NCI-H1694 treated with DMSO at 0.1 percent for 48 hours (cell line): ENCODE data around the gene PFN2.
"Not testable (repeated sequence)": the region's sequence is repeated elsewhere in the genome, so short reads cannot be mapped to it uniquely, and the experiment has no call there.

ENCODE experiments used
- DNase-seq: peaks from one replicate; lab custom pipeline; 2025; lab: John Stamatoyannopoulos, UW

The PFN2 gene

GRCh38 chr3:149970716-149971402, at the start of gene PFN2:
TSS of gene PFN2 (minus strand) at chr3:149970895. CDS start at chr3:149970856, 39 bp downstream.
- peak; percentile 56 for DNase-seq

- no peak for DNase-seq
Observed at GRCh38 chr3:150015901-150016300, 45.2 kb upstream of the PFN2 start.

DNA sequence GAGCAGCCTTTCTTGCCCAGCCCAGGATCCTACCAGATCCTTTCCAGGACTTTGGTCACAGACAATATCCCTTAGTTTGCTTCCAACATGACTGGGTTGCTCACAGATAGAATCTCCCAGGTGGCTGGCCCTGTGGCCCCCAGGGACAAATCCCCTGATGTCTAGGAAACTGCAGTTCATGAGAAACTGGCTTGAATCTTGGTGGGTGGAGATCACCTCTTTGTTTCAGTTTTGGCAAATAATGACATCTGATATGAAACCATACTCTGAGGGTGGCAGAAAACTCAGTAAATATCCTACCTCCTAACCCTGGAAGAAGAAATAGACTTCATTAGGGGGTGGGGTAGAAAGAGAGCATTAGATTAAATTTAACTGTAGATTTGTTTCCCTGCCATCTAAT, 44.1 kb upstream of the PFN2 start:
- DNase-seq, result no peak

- no peak for DNase-seq
Observed at GRCh38 chr3:150013801-150014200, 43.1 kb upstream of the PFN2 start.

- no peak for DNase-seq
Observed at GRCh38 chr3:150006794-150007193, 36.1 kb upstream of the PFN2 start.

GRCh38 chr3:150005243-150006112, 34.8 kb upstream of the PFN2 start:
- no peak for DNase-seq

- no peak for DNase-seq
Observed at GRCh38 chr3:150000641-150001040, 29.9 kb upstream of the PFN2 start.

GRCh38 chr3:149999421-149999820, 28.7 kb upstream of the PFN2 start:
- peak; percentile 31 for DNase-seq

GRCh38 chr3:149998946-149999345, 28.3 kb upstream of the PFN2 start:
- no peak for DNase-seq

DNA sequence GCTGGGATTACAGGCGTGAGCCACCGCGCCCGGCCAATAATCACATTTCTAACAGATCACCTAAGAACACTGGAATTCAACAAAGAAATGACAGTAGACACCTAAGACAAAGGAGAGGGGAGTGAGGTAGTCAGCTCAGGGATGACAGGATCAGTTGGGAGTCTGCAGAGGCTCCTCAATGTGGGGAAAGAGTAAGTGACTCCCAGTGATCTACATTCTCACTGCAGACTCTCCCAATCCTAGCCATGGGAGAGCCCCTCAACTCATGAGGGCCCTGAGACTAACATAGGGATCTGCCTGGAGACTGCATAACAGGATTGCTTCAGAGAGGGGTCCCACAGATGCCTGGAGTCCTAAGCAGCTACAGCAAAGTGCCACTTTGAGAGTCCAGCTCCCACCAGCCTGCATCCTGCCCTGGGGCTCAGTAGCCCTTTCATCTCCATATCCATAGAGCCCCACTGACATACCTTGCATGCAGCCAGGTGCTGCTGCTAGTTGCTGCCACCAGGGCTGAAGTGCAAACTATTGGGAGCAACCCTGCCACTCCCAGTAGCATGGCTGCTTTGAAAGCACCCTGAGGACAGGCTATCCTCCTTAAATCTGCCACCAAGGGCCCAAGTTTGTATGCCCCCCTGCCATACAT, 21.8 kb upstream of the PFN2 start:
- no peak for DNase-seq

DNA sequence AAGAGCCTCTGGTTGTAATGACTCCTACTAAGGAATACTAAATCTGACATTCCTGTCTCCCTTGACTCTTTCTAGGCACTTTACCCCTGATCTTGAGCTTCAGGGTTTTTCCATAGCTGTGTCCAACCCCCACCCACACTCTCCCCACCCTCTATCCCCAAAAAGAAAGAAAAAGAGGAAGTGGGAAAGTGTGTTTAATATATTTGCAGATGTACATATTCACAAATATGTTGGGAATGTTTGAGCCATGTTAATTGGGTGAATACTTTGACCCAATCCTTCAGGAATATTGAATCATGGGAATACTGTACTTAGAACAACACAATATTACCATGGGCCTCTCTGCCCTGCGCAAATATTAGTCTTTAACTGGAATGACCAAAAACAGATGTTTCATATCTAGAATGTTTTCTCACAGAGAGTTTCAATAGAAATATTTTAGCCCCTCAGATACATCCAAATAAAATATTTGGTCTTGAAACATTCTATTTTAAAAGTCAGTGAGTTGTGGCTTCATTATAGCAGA, 19.8 kb upstream of the PFN2 start:
- DNase-seq, result no peak

DNA sequence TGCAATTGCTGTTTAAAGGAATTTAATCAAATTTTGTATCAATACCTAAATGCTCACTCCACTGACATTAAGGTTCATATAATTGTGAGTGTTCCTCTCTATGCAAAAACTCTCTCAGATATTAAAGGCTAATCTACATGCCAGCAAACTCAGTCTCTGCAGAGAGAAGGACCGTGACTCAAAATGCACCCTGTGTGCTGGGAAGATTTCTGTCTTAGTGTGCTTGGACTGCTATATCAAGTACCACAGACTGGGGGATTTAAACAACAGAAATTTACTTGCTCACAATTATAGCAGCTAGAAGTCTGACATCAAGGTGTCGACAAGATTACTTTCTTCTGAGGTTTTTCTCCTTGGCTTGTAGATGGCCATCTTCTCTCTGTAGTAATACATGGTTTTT, 18.6 kb upstream of the PFN2 start:
- no peak for DNase-seq

- no peak for DNase-seq
Observed at GRCh38 chr3:149983628-149984027, 12.9 kb upstream of the PFN2 start.

DNA sequence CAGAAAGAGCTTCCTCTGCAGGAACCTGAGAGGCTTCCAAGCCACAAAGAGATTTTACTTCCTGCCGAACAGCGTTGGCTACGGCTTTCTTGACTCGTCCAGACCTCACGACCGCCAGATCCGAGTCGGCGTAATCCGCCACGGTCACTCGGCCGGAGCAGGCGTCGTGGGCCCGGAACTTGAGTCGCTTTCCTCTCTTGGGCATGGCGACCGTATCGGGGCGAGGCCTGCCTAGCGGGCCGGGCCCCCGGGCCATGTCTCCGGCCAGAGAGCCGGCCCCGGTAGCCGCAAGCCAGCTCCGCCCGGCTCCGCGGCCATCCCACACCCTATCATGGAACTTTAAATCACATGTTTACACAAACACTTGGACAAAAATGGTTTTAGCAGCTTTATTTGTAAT, 12.4 kb upstream of the PFN2 start:
- not testable (repeated sequence) for DNase-seq

DNA sequence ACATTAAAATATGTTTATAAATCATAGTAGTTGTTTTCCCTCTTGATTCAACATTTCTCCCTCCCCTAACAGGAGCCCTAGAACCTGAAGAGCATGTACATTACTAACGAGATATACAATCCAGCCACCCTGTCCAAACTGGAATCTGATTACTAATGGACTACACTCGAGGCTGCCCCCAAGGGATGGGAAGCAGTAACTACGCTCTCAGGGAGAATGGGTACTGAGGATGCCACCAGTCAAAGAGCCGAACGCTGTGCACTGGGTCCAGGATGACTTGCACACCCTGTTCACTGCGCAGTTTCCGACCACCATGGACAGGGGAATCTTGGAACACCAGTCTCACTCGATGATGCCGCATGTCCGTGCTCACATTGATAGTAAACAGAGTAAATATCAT, 11.3 kb upstream of the PFN2 start:
- DNase-seq, result not testable (repeated sequence)

DNA sequence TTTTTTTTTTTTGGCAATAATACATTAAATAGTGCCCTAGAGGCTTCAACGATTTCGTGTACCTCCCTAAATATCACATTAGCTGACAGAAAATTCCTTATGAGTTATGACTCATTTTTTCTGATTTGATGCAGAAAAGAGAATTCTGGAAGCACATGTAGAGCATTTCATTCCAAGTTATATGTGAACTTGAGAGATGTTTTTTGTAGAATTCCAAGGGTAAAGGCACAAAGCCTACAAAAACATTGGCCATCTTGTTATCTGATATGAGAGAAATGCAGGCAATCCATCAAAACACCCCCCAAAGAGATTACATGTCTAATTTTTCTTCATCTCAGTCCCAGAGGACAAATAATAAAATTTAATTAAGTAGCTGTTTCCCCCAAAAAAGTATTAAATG, 6.7 kb upstream of the PFN2 start:
- no peak for DNase-seq

DNA sequence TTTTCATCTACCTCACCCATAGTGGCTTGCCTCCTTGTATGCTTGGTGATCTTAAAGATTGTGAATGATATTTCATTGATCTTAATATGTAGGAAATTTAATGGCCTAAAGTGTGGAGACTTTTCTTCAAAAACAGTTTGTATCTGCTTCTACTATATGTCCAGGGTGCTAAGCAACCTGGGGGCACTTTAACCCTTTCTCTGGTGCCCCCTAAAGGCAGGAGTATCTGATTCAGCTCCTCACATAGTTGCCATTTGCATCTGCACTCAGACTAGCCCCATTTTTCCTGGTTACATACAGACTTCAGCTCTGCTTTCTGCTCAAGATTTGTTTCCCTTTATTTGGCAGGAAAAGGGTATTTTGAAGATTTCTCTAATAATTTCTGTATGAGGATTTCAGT, 5.2 kb upstream of the PFN2 start:
- no peak for DNase-seq

DNA sequence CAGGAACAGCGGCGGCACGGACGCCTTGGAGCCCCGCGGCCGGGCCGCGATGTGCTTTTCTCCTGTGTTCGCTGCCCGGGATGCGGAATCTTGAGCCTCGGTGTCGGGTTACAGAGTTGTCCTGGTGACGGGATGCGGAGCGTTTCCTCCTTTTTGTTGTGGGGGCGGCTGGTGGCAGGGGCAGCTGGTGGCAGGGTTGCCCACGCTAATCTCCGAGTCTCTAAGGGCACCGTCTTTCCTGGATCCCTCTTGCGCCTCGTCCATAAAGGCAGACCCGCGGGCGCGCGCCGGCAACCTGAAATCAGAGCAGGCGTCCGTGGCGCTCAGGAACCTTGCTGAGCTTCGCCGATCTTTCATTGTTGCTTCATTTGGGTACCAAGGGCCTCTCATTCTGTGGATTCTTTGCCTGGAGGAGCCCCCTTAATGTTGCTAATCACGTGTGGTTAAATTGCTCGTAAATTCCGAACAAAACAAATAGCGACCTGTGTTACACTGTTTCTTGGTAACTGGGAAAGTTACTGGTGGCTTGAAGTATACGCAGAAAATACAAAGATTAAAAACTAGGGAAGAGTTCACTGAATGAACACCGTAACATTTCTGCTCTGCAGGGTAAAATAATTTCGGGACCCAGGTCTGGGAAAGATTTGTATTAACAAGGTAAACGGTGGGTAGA, 844 bp upstream of the PFN2 start:
- DNase-seq, result peak; percentile 73

DNA sequence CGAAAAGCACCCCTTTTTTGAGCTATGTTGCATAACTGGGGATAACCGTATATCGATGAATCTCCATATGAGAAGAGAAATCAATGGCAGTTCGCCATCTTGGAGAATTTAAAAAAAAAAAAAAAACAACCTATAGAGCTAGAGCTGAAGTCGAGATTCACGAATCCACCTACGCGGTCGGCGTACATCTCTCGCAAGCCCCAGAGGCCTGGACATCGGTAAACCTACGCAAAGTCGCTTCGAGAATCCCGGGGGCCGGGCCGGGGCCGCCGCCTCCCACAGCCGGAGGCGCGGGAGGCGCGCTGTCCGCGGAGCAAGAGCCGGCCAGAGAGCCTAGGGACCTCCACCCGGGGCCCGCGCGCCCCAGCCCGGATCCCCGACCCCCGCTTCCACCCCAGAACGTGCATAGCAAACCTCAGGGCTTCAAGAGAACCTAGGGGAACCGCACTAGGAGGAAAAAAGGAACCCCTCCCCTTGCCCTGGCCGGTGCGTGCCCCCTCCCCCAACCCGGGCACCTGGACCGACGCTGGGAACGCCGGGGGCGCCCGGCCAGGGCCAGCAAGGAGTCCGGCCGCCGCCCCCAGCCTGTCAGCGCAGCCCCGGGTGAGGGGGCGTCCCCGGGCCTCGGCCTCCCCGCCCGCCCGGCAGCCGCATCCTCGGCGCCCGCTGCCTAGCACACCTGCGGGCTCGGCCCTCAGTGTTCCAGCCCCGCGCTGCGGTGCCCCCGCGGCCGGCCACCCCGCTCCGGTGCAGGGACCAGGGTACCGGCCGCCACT, 567 bp downstream of the PFN2 start:
- peak; percentile 76 for DNase-seq

DNA sequence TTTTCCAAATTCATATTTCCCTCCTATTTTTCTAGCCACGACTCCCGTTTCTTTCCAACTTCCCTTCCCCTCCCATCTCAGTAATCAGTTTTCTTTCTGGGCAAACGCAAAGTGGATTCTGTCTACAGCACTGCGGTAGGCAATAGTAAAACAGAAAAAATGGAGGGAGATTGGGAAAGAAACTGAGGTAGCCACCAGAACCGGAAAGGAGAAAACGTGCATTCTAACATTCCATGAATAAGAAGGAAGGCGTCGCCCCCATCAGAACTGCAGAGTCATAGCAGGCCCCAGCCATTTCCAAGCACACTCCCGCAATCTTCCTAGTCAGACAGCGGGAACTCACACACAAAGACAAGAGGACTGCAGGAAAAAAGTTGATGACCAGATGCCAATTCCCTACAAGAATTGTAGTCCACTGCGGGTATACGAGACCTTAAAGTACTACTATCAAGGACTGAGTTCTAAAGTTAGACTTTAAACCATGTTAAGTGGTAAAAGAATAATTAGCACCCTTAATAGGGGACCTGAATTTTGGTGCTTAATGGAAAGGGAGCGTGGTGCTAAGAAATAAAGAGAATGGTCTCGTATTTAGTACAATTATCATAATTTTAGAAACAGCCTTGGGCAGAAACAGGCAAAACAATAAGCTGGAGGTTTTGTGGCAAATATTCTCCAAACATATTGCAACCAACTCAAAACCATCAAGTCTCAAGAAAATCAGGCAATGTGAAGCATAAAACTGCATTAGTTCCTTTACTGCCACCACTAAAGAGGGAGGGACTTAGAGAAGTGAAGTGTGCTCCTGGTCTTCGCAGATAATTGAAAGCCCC, 1.4 kb downstream of the PFN2 start:
- DNase-seq, result peak; percentile 64
